DOHH2 (cell line): ENCODE results near the gene GOLGA1.

Experiments used
- H3F3A ChIP-seq: fragments of 200-600 bp; sonication (generic), shearing (Covaris generic); 2 replicates; pipeline ENCODE4 v1.6.0; 2016; ENCODE audit warnings: antibody characterized with exemption, mild to moderate bottlenecking; ENCODE audit not compliant: control insufficient read depth, insufficient read depth
- H3K27ac ChIP-seq: fragments of 200-600 bp; sonication (generic); 2 replicates; pipeline ENCODE4 v1.5.1; 2014; ENCODE audit warnings: low read depth, mild to moderate bottlenecking, low read length, moderate library complexity
- H3K27me3 ChIP-seq: fragments of 200-600 bp; sonication (generic); 2 replicates; pipeline ENCODE4 v1.6.1; 2014; ENCODE audit warnings: mild to moderate bottlenecking, low read length, mixed read lengths; ENCODE audit not compliant: control insufficient read depth
- H3K36me3 ChIP-seq: fragments of 200-600 bp; sonication (generic); 2 replicates; pipeline ENCODE4 v1.6.1; 2014; ENCODE audit warnings: mild to moderate bottlenecking, low read length, moderate library complexity, mixed read lengths; ENCODE audit not compliant: control insufficient read depth
- H3K4me1 ChIP-seq: fragments of 200-600 bp; sonication (generic); 2 replicates; pipeline ENCODE4 v1.6.1; 2014; ENCODE audit warnings: mild to moderate bottlenecking, low read length, mixed read lengths; ENCODE audit not compliant: control insufficient read depth
- H3K4me2 ChIP-seq: fragments of 200-600 bp; sonication (generic); 2 replicates; pipeline ENCODE4 v1.6.0; 2014; ENCODE audit warnings: mild to moderate bottlenecking, low read length, moderate library complexity
- H3K4me3 ChIP-seq: fragments of 200-600 bp; sonication (generic); 2 replicates; pipeline ENCODE4 v1.5.1; 2014; ENCODE audit warnings: mild to moderate bottlenecking, low read length, mixed read lengths
- H3K79me2 ChIP-seq: fragments of 200-600 bp; sonication (generic); 2 replicates; pipeline ENCODE4 v1.6.1; 2014; ENCODE audit warnings: mild to moderate bottlenecking, low read length, mixed read lengths; ENCODE audit not compliant: control insufficient read depth
- H3K9me2 ChIP-seq: fragments of 200-600 bp; sonication (generic); replicated peaks from 2 replicates; pipeline ENCODE4 v1.6.1; 2014; ENCODE audit warnings: mild to moderate bottlenecking, low read length, mixed read lengths; ENCODE audit not compliant: control insufficient read depth
- H3K9me3 ChIP-seq: fragments of 200-600 bp; sonication (generic); 2 replicates; pipeline ENCODE4 v1.6.1; 2014; ENCODE audit warnings: antibody characterized with exemption, low read length, mixed read lengths; ENCODE audit not compliant: control insufficient read depth, insufficient read depth
- H4K20me1 ChIP-seq: fragments of 200-600 bp; sonication (generic); 2 replicates; pipeline ENCODE4 v1.6.0; 2014; ENCODE audit warnings: low read depth, mild to moderate bottlenecking, antibody characterized with exemption, low read length, moderate library complexity; ENCODE audit not compliant: control insufficient read depth, insufficient read depth
- CTCF ChIP-seq: fragments of 200-600 bp; sonication (generic); IDR thresholded peaks from one replicate; pipeline ENCODE4 v1.5.1; 2014; ENCODE audit warnings: antibody characterized with exemption, mild to moderate bottlenecking, low read depth, low read length; ENCODE audit not compliant: poor library complexity, severe bottlenecking
- EZH2phosphoT487 ChIP-seq: fragments of 200-600 bp; sonication (generic); IDR thresholded peaks from 2 replicates; pipeline ENCODE4 v1.6.1; 2017; ENCODE audit warnings: borderline replicate concordance, mild to moderate bottlenecking, antibody characterized with exemption, low read length, moderate library complexity, mixed read lengths

GOLGA1 gene

GRCh38 chr9:124830593-124830992 lies 110.3 kb downstream of the GOLGA1 start:
- Histone ChIP-seq H3K4me3 (no peak overlapping the region), H3K79me2 (no peaks in the 10 kb centered on the region), H3K9me2 (no peaks in the 10 kb centered on the region), H3K27me3 (no peaks in the 10 kb centered on the region), H3K36me3 (no peaks in the 10 kb centered on the region), H3F3A (no peaks in the 10 kb centered on the region), H3K9me3 (peaks cover 4% of the 10 kb centered on the region; the same call in 1 of the 2 replicates), H3K4me1 (peaks cover 4% of the 10 kb centered on the region; the same call in 1 of the 2 replicates), H3K4me2 (no peak overlapping the region), H3K27ac (no peak overlapping the region), H4K20me1 (no peaks in the 10 kb centered on the region)
- TF ChIP-seq EZH2phosphoT487: no peak
- no peak for TF ChIP-seq CTCF

- Histone ChIP-seq H3K79me2 (no peaks in the 10 kb centered on the region), H3K4me3 (no peak overlapping the region), H3K9me2 (no peaks in the 10 kb centered on the region), H3K27me3 (peaks cover 10% of the 10 kb centered on the region; the same call in 1 of the 2 replicates), H3K4me2 (no peak overlapping the region), H3K4me1 (peaks cover 1% of the 10 kb centered on the region; the same call in 1 of the 2 replicates), H3K27ac (no peak overlapping the region), H4K20me1 (no peaks in the 10 kb centered on the region), H3K36me3 (no peaks in the 10 kb centered on the region), H3K9me3 (peaks cover 4% of the 10 kb centered on the region; the same call in 1 of the 2 replicates), H3F3A (no peaks in the 10 kb centered on the region)
- TF ChIP-seq EZH2phosphoT487 (no peak), CTCF (no peak)
These were observed 111.6 kb downstream of the GOLGA1 start for GRCh38 chr9:124829334-124829669.

- Histone ChIP-seq H3K4me3 (no peak overlapping the region), H3K4me1 (peaks cover 3% of the 10 kb centered on the region; the same call in 1 of the 2 replicates), H3K4me2 (no peak overlapping the region), H3F3A (no peaks in the 10 kb centered on the region), H3K9me2 (no peaks in the 10 kb centered on the region), H3K79me2 (no peaks in the 10 kb centered on the region), H3K27ac (no peak overlapping the region), H3K9me3 (peaks cover 4% of the 10 kb centered on the region; the same call in 1 of the 2 replicates), H4K20me1 (no peaks in the 10 kb centered on the region), H3K36me3 (no peaks in the 10 kb centered on the region), H3K27me3 (peaks cover 11% of the 10 kb centered on the region; the same call in 1 of the 2 replicates)
- TF ChIP-seq CTCF: no peak
- TF ChIP-seq EZH2phosphoT487: no peak
These were observed 112.2 kb downstream of the GOLGA1 start for GRCh38 chr9:124828489-124829333.
